ENCODE data around the gene FBXW4. TPM values are rescaled to one million over a fixed set of nuclear protein-coding genes. Genes with fewer than 3 reads are reported as not detected.

Gene FBXW4
- total RNA-seq, 1 experiment from 2014 or later, result 38.2 TPM

DNA sequence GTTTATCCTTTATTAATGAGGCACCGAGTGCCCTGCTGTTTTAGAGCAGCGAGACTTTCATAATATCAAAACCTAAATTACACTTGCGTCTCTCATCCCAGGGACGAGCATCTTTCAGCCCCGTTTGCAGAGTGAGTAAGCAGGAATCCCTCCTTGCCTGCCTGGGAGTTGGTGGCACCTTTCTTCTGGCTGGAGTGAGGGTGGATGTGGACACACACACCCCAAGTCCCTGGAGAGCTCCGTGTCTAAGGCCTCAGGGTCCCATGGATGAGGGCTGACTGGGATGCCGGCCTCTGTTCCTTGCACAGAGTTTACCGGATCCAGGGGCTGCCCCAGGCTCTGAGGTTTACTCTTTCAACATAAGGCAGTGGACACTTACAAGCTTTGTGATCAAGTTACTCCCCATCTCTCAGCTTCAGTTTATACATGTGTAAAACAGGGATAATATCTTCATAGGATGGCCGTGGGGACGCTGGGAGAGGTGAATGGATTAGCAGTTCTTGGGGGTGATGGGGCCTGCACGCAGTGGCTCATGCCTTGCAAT is 131.4 kb downstream of the FBXW4 start:
- Histone ChIP-seq H4K20me1 (ENCODE audit: insufficient read depth) (no peaks in the 10 kb centered on the region), H3K27ac (no peak overlapping the region), H3K4me2 (no peak overlapping the region), H3K27me3 (ENCODE audit: insufficient read depth, low read depth) (peaks cover 15% of the 10 kb centered on the region), H3K79me2 (ENCODE audit: low read depth) (no peaks in the 10 kb centered on the region), H3K36me3 (ENCODE audit: low read depth) (no peaks in the 10 kb centered on the region), H3K9me3 (ENCODE audit: insufficient read depth, low read depth) (no peaks in the 10 kb centered on the region), H3K4me3 (no peak overlapping the region), H2AFZ (no peak overlapping the region), H3K4me1 (replicated peaks; ENCODE audit: insufficient read depth) (no peaks in the 10 kb centered on the region), H3K9me2 (ENCODE audit: insufficient read depth) (no peaks in the 10 kb centered on the region), H3F3A (ENCODE audit: insufficient read depth, low read depth) (no peaks in the 10 kb centered on the region)
- no TSS peak for BruUV-seq (replicated peaks)
- no peak for TF ChIP-seq EZH2 (IDR thresholded peaks at IDR 0.05; ENCODE audit: low read depth)
- TF ChIP-seq, protein P1, sequence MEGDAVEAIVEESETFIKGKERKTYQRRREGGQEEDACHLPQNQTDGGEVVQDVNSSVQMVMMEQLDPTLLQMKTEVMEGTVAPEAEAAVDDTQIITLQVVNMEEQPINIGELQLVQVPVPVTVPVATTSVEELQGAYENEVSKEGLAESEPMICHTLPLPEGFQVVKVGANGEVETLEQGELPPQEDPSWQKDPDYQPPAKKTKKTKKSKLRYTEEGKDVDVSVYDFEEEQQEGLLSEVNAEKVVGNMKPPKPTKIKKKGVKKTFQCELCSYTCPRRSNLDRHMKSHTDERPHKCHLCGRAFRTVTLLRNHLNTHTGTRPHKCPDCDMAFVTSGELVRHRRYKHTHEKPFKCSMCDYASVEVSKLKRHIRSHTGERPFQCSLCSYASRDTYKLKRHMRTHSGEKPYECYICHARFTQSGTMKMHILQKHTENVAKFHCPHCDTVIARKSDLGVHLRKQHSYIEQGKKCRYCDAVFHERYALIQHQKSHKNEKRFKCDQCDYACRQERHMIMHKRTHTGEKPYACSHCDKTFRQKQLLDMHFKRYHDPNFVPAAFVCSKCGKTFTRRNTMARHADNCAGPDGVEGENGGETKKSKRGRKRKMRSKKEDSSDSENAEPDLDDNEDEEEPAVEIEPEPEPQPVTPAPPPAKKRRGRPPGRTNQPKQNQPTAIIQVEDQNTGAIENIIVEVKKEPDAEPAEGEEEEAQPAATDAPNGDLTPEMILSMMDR (conservative IDR thresholded peaks at IDR 0.05), result no peak
- DNase-seq, result no peak
- intact Hi-C loops (cut with micrococcal nuclease; ENCODE audit: unreplicated experiment), result no loop called here
- ChIA-PET CTCF (no interaction called here), POLR2A (ENCODE audit: unreplicated experiment) (no interaction called here)

- POLR2A ChIA-PET (ENCODE audit: unreplicated experiment), result no interaction called here
- Histone ChIP-seq H3K79me2 (ENCODE audit: low read depth) (no peaks in the 10 kb centered on the region), H4K20me1 (ENCODE audit: insufficient read depth) (no peaks in the 10 kb centered on the region)
These were observed 132.0 kb downstream of the FBXW4 start for GRCh38 chr10:101563007-101563406.

DNA sequence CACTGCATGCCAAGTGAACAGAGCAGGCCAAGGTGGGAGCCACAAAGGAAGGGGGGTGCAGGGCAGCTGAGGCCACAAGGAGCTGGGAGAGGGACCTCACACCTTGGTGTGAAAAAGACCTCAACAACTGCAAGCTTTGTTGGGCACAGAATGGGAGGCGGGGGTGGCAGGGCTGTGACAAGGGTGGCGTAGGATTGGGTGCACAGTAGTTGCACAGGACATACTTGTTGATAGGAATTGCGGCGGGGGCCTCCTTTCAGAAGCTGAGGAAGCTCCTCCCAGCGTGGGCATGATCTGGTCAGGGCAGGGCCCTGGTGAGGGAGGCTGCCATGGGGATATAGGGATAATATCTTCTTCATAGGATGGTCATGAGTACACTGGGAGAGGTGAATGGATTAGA is 132.7 kb downstream of the FBXW4 start:
- H3K9me2 ChIP-seq (ENCODE audit: insufficient read depth), result no peaks in the 10 kb centered on the region
- no peaks in the 10 kb centered on the region for H3F3A ChIP-seq (ENCODE audit: insufficient read depth, low read depth)
- H3K4me1 ChIP-seq (replicated peaks; ENCODE audit: insufficient read depth), result no peaks in the 10 kb centered on the region
- no peaks in the 10 kb centered on the region for H3K9me3 ChIP-seq (ENCODE audit: insufficient read depth, low read depth)
- H2AFZ ChIP-seq, result no peak overlapping the region
- TF ChIP-seq, protein P1 (conservative IDR thresholded peaks at IDR 0.05), result no peak
- TF ChIP-seq EZH2 (IDR thresholded peaks at IDR 0.05; ENCODE audit: low read depth), result no peak
- H3K36me3 ChIP-seq (ENCODE audit: low read depth), result no peaks in the 10 kb centered on the region
- ChIA-PET POLR2A (ENCODE audit: unreplicated experiment) (no interaction called here), CTCF (no interaction called here)
- H3K4me2 ChIP-seq, result no peak overlapping the region
- H3K4me3 ChIP-seq, result no peak overlapping the region
- no peaks in the 10 kb centered on the region for H3K79me2 ChIP-seq (ENCODE audit: low read depth)
- H3K27ac ChIP-seq, result no peak overlapping the region
- intact Hi-C loops (cut with micrococcal nuclease; ENCODE audit: unreplicated experiment), result no loop called here
- H3K27me3 ChIP-seq (ENCODE audit: insufficient read depth, low read depth), result peaks cover 12% of the 10 kb centered on the region
- H4K20me1 ChIP-seq (ENCODE audit: insufficient read depth), result no peaks in the 10 kb centered on the region
- no peak for DNase-seq
- BruUV-seq (replicated peaks), result no TSS peak

More at GRCh38 chr10:101563007-101563406, 132.0 kb downstream of the FBXW4 start:
- intact Hi-C loops (cut with micrococcal nuclease; ENCODE audit: unreplicated experiment), result no loop called here
- no peak for TF ChIP-seq EZH2 (IDR thresholded peaks at IDR 0.05; ENCODE audit: low read depth)
- TF ChIP-seq, protein P1 (conservative IDR thresholded peaks at IDR 0.05), result no peak
- Histone ChIP-seq H3K9me3 (ENCODE audit: insufficient read depth, low read depth) (no peaks in the 10 kb centered on the region), H3F3A (ENCODE audit: insufficient read depth, low read depth) (no peaks in the 10 kb centered on the region), H3K4me1 (replicated peaks; ENCODE audit: insufficient read depth) (no peaks in the 10 kb centered on the region), H2AFZ (no peak overlapping the region), H3K27ac (no peak overlapping the region), H3K27me3 (ENCODE audit: insufficient read depth, low read depth) (peaks cover 15% of the 10 kb centered on the region), H3K4me2 (no peak overlapping the region), H3K4me3 (no peak overlapping the region), H3K9me2 (ENCODE audit: insufficient read depth) (no peaks in the 10 kb centered on the region), H3K36me3 (ENCODE audit: low read depth) (no peaks in the 10 kb centered on the region)
- no TSS peak for BruUV-seq (replicated peaks)
- CTCF ChIA-PET, result no interaction called here
- DNase-seq, result no peak
